MM.1S (cell line): ENCODE results near the gene MYLK.
A peak's percentile ranks its signal among the peaks of the same experiment; 100 is the strongest.

ENCODE experiments used
- DNase-seq: peaks from one replicate; pipeline ENCODE4 v3.0.0-alpha.2; 2015
- H2AFZ ChIP-seq: fragments of 300-600 bp; sonication (generic); 2 replicates; pipeline ENCODE4 v1.6.0; 2016; ENCODE audit warnings: antibody characterized with exemption, low read length
- H3F3A ChIP-seq: fragments of 300-600 bp; sonication (generic); 2 replicates; pipeline ENCODE4 v1.6.1; 2016; ENCODE audit warnings: mild to moderate bottlenecking, antibody characterized with exemption, low read length, moderate library complexity, mixed read lengths; ENCODE audit not compliant: insufficient read depth
- H3K27ac ChIP-seq: fragments of 300-600 bp; sonication (generic); 2 replicates; pipeline ENCODE4 v1.5.1; 2016; ENCODE audit warnings: mild to moderate bottlenecking, low read length
- H3K27me3 ChIP-seq: fragments of 300-600 bp; sonication (generic); replicated peaks from 2 replicates; pipeline ENCODE4 v1.6.0; 2016; ENCODE audit warnings: low read length; ENCODE audit not compliant: insufficient read depth
- H3K36me3 ChIP-seq: fragments of 300-600 bp; sonication (generic); replicated peaks from 2 replicates; pipeline ENCODE4 v1.6.1; 2016; ENCODE audit warnings: mild to moderate bottlenecking, low read length, mixed read lengths; ENCODE audit not compliant: insufficient read depth
- H3K4me1 ChIP-seq: fragments of 300-600 bp; sonication (generic); 2 replicates; pipeline ENCODE4 v1.6.1; 2016; ENCODE audit warnings: low read length, mixed read lengths
- H3K4me2 ChIP-seq: fragments of 300-600 bp; sonication (generic); 2 replicates; pipeline ENCODE4 v1.6.0; 2016; ENCODE audit warnings: low read depth, low read length
- H3K4me3 ChIP-seq: fragments of 300-600 bp; sonication (generic); 2 replicates; pipeline ENCODE4 v1.5.1; 2016; ENCODE audit warnings: low read length, mixed read lengths
- H3K79me2 ChIP-seq: fragments of 300-600 bp; sonication (generic); 2 replicates; pipeline ENCODE4 v1.6.1; 2016; ENCODE audit warnings: mixed run types, low read length, mixed read lengths
- H3K9ac ChIP-seq: fragments of 300-600 bp; sonication (generic); 2 replicates; pipeline ENCODE4 v1.6.1; 2016; ENCODE audit warnings: low read length, mixed read lengths
- H3K9me2 ChIP-seq: fragments of 300-600 bp; sonication (generic); replicated peaks from 2 replicates; pipeline ENCODE4 v1.6.1; 2016; ENCODE audit warnings: mild to moderate bottlenecking, low read length, mixed read lengths; ENCODE audit not compliant: insufficient read depth
- H3K9me3 ChIP-seq: fragments of 300-600 bp; sonication (generic); replicated peaks from 2 replicates; pipeline ENCODE4 v1.6.1; 2016; ENCODE audit warnings: mild to moderate bottlenecking, low read length, mixed read lengths; ENCODE audit not compliant: insufficient read depth
- H4K20me1 ChIP-seq: fragments of 300-600 bp; sonication (generic); 2 replicates; pipeline ENCODE4 v1.6.1; 2016; ENCODE audit warnings: mild to moderate bottlenecking, low read length, moderate library complexity, mixed read lengths; ENCODE audit not compliant: insufficient read depth
- CTCF ChIP-seq: fragments of 300-600 bp; sonication (generic); IDR thresholded peaks from 2 replicates; pipeline ENCODE4 v1.5.1; 2016; ENCODE audit warnings: antibody characterized with exemption, low read length, mixed read lengths
- EZH2 ChIP-seq: fragments of 300-600 bp; sonication (generic); optimal IDR thresholded peaks from 2 replicates; pipeline ENCODE3; 2017; ENCODE audit warnings: low read depth, mild to moderate bottlenecking, antibody characterized with exemption, low read length, mixed read lengths
- EZH2phosphoT487 ChIP-seq: fragments of 300-600 bp; sonication (generic); IDR thresholded peaks from 2 replicates; pipeline ENCODE4 v1.6.1; 2018; ENCODE audit warnings: antibody characterized with exemption, low read length

MYLK gene

GRCh38 chr3:123584284-123584987, 299.7 kb downstream of the MYLK start:
- Histone ChIP-seq H2AFZ (peak overlapping the region; percentile 78), H3K4me2 (peak overlapping the region; percentile 85; the same call in 1 of the 2 replicates), H3K27me3 (no peaks in the 10 kb centered on the region), H3K4me1 (peaks cover 14% of the 10 kb centered on the region), H3K4me3 (peak overlapping the region; percentile 80), H3K27ac (peak overlapping the region; percentile 42; the same call in 1 of the 2 replicates), H3K36me3 (0 out of 2 replicates have a peak, but pooled peaks cover 3% of the 10 kb centered on the region), H4K20me1 (no peaks in the 10 kb centered on the region), H3F3A (no peaks in the 10 kb centered on the region), H3K9me3 (no peaks in the 10 kb centered on the region), H3K9me2 (no peaks in the 10 kb centered on the region), H3K79me2 (peaks cover 26% of the 10 kb centered on the region), H3K9ac (peak overlapping the region; percentile 74)
- DNase-seq: no peak
- no peak for TF ChIP-seq EZH2
- TF ChIP-seq CTCF: peak; percentile 6; the same call in 1 of the 2 replicates
- no peak for TF ChIP-seq EZH2phosphoT487

GRCh38 chr3:123583561-123583960, 300.6 kb downstream of the MYLK start:
- Histone ChIP-seq H3K4me3 (peak overlapping the region; percentile 80), H2AFZ (no peak overlapping the region), H3K27ac (no peak overlapping the region), H3K27me3 (no peaks in the 10 kb centered on the region), H3K4me1 (peaks cover 14% of the 10 kb centered on the region), H3K79me2 (peaks cover 26% of the 10 kb centered on the region), H3K9me2 (no peaks in the 10 kb centered on the region), H3K4me2 (peak overlapping the region; percentile 85), H3K36me3 (0 out of 2 replicates have a peak, but pooled peaks cover 6% of the 10 kb centered on the region), H3K9ac (peak overlapping the region; percentile 74; the same call in 1 of the 2 replicates), H4K20me1 (no peaks in the 10 kb centered on the region), H3K9me3 (no peaks in the 10 kb centered on the region), H3F3A (no peaks in the 10 kb centered on the region)
- DNase-seq: no peak
- TF ChIP-seq CTCF (no peak), EZH2 (no peak), EZH2phosphoT487 (no peak)

GRCh38 chr3:123582315-123582714, 301.8 kb downstream of the MYLK start:
- Histone ChIP-seq H3K4me3 (no peak overlapping the region), H3K79me2 (peaks cover 26% of the 10 kb centered on the region), H3F3A (no peaks in the 10 kb centered on the region), H2AFZ (no peak overlapping the region), H3K27me3 (no peaks in the 10 kb centered on the region), H3K4me1 (peaks cover 14% of the 10 kb centered on the region), H3K4me2 (peak overlapping the region; percentile 85; the same call in 1 of the 2 replicates), H3K27ac (no peak overlapping the region), H3K9me3 (no peaks in the 10 kb centered on the region), H4K20me1 (no peaks in the 10 kb centered on the region), H3K9me2 (no peaks in the 10 kb centered on the region), H3K9ac (no peak overlapping the region), H3K36me3 (0 out of 2 replicates have a peak, but pooled peaks cover 8% of the 10 kb centered on the region)
- TF ChIP-seq CTCF (no peak), EZH2phosphoT487 (no peak), EZH2 (no peak)
- no peak for DNase-seq
